Measurements from ENCODE around the gene SF3A2.

Gene SF3A2

DNA sequence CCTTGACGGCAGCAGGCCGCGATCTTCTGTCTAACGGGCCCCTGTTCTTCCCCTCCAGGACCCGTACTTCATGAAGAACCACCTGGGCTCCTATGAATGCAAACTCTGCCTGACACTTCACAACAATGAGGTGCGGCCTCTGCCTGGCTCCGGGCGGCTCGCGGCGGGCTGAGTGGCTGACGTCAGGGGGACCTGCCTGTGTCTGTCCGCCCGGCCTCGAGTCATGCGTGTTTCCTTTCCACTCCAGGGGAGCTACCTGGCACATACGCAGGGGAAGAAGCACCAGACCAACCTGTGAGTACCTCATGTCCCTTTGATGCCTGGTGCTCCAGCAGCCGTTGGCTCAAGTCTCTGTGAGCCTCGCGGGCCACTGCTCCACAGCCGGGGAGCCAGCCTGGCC lies 7.9 kb downstream of the SF3A2 start:
- no peak for DNase-seq (ENCODE audit: extremely low read depth, low read depth)
- TF ChIP-seq, protein P1, sequence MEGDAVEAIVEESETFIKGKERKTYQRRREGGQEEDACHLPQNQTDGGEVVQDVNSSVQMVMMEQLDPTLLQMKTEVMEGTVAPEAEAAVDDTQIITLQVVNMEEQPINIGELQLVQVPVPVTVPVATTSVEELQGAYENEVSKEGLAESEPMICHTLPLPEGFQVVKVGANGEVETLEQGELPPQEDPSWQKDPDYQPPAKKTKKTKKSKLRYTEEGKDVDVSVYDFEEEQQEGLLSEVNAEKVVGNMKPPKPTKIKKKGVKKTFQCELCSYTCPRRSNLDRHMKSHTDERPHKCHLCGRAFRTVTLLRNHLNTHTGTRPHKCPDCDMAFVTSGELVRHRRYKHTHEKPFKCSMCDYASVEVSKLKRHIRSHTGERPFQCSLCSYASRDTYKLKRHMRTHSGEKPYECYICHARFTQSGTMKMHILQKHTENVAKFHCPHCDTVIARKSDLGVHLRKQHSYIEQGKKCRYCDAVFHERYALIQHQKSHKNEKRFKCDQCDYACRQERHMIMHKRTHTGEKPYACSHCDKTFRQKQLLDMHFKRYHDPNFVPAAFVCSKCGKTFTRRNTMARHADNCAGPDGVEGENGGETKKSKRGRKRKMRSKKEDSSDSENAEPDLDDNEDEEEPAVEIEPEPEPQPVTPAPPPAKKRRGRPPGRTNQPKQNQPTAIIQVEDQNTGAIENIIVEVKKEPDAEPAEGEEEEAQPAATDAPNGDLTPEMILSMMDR (IDR thresholded peaks at IDR 0.05; ENCODE audit: low read depth, low read length) = no peak

DNA sequence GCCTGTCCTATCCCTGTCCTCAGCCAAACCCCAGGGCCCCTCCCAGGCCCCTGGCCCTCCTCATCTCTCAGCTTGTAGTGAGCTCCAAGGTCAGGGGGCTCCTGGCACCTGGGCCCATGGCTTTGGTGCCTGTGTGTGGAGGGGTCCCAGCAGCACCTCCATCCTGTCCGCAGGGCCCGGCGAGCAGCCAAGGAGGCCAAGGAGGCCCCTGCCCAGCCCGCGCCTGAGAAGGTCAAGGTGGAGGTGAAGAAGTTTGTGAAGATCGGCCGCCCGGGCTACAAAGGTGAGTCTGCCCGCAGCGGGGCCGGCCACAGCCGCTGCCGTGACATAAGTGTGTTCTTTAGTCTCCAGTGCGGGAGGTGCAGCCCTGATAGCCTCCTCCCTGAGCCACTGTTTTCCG lies 8.6 kb downstream of the SF3A2 start:
- DNase-seq (ENCODE audit: extremely low read depth, low read depth) = no peak
- TF ChIP-seq, protein P1 (IDR thresholded peaks at IDR 0.05; ENCODE audit: low read depth, low read length) = no peak

DNA sequence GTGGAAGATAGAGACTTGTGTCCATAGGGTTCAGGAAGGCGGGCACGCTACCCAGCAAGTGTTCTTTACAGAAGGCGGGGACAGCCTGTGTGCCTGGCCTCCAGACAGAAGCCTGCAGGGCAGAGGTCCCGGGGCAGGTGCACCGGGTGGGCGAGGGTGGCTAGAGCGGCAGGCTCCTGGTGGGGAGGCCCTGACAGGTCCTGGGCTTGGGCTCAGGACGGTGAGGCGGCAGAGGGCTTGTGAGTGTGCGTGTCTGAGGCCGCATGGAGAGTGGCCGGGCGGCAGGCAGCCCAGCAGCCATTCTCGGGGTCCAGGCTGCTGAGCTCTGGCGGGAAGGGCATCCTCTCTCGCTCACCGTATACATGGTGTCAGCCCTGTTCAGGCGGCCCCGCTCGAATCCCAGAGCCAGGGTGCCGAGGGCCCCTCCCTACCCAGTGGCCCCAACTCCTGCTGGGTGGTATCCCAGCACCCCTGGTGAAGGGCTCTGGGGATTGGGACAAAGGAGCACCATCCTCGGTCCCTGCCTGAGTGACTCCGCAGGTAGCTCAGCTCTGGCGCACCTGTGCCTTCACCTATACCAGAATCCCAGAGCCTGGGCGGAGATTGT lies 9.5 kb downstream of the SF3A2 start:
- DNase-seq (ENCODE audit: extremely low read depth, low read depth) = no peak
- TF ChIP-seq, protein P1 (IDR thresholded peaks at IDR 0.05; ENCODE audit: low read depth, low read length) = no peak

DNA sequence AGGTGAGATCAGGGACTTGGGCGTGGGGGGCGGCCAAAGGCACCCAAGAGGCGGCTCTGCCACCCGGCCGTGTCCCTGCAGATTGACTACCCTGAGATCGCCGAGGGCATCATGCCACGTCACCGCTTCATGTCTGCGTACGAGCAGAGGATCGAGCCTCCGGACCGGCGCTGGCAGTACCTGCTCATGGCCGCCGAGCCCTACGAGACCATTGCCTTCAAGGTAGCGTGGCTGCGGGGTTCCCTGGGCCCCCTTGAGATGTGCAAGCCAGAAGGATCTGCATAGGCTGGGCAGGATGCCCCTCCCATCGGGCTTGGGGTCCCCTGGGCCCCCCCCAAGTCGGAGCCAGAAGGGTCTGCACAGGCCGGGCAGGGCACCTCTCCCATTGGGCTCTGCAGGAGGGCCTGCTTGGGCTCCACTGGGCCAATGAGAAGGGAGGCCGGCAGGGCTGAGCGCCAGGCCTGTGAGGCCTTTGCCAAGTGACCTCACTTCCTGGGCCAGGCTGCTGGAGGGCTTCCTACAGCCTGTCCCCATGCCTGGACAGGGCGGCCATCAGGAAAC lies 10.3 kb downstream of the SF3A2 start:
- no peak for DNase-seq (ENCODE audit: extremely low read depth, low read depth)
- TF ChIP-seq, protein P1 (IDR thresholded peaks at IDR 0.05; ENCODE audit: low read depth, low read length) = no peak

DNA sequence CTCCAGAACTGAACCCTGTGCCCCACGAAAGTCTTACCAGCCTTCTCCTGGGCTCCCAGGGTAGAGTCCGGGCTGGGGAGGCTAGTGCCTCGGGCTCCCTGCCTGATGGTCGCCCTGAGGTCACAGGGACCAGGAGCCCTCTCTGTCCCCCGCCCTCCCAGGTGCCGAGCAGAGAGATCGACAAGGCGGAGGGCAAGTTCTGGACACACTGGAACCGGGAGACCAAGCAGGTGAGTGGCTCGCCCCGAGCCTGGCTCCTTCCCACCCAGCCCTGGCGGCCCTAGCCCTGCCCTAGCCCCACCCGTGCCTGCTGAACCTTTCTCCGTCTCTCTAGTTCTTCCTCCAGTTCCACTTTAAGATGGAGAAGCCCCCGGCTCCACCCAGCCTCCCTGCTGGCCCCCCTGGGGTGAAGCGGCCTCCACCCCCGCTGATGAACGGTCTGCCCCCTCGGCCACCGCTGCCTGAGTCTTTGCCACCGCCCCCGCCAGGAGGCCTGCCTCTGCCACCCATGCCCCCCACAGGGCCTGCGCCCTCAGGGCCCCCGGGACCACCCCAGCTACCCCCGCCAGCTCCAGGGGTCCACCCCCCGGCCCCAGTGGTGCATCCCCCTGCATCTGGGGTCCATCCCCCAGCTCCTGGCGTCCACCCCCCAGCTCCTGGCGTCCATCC lies 10.9 kb downstream of the SF3A2 start:
- DNase-seq (ENCODE audit: extremely low read depth, low read depth) = no peak

DNA sequence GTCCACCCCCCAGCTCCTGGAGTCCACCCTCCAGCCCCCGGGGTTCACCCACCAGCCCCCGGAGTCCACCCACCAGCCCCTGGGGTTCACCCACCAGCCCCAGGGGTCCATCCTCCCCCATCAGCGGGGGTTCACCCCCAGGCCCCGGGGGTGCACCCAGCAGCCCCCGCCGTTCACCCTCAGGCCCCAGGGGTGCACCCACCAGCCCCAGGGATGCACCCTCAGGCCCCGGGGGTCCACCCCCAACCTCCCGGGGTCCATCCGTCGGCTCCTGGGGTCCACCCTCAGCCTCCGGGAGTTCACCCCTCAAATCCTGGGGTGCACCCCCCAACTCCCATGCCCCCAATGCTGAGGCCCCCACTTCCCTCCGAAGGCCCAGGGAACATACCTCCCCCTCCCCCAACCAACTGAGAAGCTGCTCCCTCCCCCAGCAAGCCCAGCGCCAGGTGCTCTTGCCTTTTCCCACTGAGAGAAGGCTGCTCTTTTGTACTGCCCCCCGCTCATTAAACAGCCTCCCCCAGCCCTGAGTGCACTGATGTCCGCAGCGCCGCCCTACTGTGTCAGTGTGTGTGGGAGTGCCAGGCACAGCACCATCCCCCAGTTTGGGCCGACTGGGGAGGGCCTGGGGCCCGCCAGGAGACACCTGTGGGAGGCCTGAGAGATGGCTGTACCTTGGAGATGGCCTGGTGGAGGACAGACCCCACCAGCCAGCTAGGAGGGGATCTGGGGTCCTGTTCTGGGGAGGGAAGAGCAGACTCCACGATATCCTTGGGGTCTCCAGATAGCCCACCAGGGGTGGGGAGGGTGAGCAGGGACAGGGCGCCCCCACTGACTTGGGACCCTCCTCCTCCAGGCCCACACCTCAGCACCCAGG lies 11.7 kb downstream of the SF3A2 start:
- DNase-seq (ENCODE audit: extremely low read depth, low read depth) = no peak
- TF ChIP-seq, protein P1 (IDR thresholded peaks at IDR 0.05; ENCODE audit: low read depth, low read length) = no peak

More for the DNA sequence above, 10.9 kb downstream of the SF3A2 start:
- TF ChIP-seq, protein P1 (IDR thresholded peaks at IDR 0.05; ENCODE audit: low read depth, low read length) = no peak

All from AG09319 (cell line).